Activated CD8-positive, alpha-beta memory T cell treated with anti-CD3 and anti-CD28 coated beads for 36 hours (primary cell): ENCODE data around the gene RNU1-3. TPM values are rescaled to one million over a fixed set of nuclear protein-coding genes. Genes with fewer than 3 reads are reported as not detected.
"Not testable (repeated sequence)": the region's sequence is repeated elsewhere in the genome, so short reads cannot be mapped to it uniquely, and the experiment has no call there.

Experiments used
- CTCF ChIA-PET: fragments of 350-600 bp; sonication (Branson Sonifier 250); formaldehyde crosslinking; loops from one replicate; lab custom pipeline; 2021; ENCODE audit warnings: antibody characterized with exemption; lab: Charles Lee
- POLR2A ChIA-PET: fragments of 350-600 bp; sonication (Branson Sonifier 250); formaldehyde crosslinking; loops from one replicate; lab custom pipeline; 2021; ENCODE audit warnings: antibody characterized with exemption; lab: Charles Lee
- total RNA-seq, 2 experiments: library from RNA; stranded (reverse); gene quantifications; one replicate each; pipeline ENCODE4 v1.2.3, GENCODE V29; 2021

Gene RNU1-3
- total RNA-seq, 2 experiments from 2014 or later: 907 to 1,003 TPM

DNA sequence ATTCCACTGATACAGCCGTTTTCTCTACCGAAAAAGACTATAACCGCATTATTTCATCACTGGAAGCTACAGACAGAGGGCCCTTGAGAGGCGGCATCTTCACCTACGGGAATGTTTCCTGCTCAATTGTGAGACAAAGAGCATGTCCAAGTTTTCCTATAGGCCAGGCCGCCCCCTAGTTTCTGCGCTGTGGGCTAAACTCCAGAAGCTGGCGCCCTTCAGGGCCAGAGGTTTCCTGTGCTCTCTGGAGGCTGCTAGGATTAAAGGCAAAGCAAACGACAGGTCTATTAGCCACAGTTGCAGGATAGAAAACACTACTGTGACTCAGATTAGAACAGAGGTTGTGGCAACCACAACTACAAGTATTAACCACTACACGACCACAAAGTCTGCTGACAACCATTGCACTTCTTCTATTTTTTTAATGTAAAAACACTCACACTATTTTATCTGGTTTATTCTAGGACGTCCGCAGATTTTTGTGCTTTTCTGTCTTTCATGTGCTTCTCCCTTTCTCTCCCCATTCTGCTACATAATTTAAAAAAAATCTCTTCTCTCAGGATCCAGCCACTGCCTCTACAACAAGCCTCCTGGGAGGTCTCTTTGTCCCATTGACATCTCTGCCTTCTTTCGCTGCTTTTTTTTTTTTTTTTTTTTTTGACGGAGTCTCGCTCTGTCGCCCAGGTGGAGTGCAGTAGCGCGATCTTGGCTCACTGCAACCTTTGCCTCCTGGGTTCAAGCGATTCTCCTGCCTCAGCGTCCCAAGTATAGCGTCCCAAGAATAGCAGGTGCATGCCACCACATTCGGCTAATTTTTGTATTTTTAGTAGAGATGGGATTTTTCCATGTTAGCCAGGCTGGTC lies 10.1 kb upstream of the RNU1-3 start:
- POLR2A ChIA-PET, CTCF ChIA-PET: not testable (repeated sequence)

DNA sequence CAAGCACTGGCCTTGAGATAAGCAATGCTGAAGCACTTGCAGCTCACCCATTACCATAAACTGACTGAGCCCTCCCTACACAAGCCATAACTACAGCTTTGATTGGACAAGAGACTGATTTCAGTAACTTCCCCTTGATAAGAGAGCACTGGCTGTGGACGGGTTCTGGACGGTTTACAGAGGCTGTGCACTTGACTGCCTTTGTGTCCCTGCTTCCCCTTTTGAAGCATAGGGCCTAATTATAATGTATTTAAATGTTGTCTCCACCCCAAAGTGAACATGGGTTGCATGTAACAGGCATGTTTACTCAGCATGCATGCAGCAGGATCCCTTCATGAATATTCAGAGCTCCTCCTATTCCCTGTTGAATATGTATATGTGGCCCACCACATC lies 8.4 kb upstream of the RNU1-3 start:
- POLR2A ChIA-PET: not testable (repeated sequence)

DNA sequence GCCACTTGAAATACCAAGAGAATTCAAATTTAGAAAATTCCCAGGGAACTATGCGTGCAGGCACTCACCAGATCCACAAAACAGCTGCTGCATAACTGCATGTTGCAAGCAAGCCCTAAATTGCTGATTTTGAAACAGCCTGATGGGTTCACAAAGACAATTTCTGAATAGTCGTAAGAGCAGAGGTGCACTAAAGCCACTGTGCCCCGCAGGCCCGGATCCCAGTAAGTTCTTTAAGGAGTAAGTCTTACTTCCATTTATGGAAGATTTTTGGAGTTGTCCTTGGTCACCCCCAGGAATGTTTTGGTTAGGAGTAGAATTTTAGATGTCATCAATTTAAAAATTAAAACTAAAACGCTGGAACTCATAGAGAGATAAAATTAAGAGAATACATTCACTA lies 7.2 kb upstream of the RNU1-3 start:
- CTCF ChIA-PET, POLR2A ChIA-PET: not testable (repeated sequence)

More for the DNA sequence above, 8.4 kb upstream of the RNU1-3 start:
- CTCF ChIA-PET: not testable (repeated sequence)

DNA sequence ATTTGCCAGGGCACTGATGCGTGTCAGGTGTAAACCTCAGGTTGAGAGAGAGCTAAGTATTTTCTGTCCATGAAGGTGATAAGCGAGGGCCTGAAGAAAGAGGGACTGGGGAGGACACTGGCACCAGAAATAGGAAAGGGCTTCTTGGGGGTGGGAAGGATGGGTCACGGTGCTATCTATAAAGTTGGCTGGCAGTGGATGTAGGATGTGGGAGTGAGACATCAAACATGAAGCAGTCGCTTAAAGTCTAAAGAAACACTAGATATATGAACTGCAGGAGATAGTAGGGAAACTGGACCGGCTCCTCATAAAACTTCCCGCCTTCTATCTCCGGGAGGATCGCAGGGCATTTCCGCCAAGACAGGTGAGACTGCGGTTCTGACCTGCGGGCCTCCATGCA lies 912 bp downstream of the RNU1-3 start:
- CTCF ChIA-PET, POLR2A ChIA-PET: not testable (repeated sequence)

DNA sequence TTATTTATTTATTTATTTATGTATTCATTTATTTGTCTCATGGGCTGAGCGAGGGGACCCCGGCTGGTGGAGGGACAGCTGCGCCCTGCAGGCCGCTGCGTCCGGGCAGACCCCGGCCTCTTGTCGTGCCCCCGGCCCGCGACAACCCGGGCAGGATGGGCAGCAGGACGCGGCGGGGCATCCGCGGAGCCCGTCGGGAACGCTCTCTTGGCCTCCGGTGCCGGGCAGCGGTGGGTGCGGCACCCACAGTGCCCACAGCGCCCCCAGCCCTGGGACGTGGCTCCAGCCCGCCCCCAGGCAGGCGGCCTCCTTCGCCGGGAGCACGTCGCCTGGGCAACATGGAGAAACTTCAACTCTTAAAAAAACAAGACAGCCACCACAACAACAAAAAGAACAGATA lies 8.5 kb downstream of the RNU1-3 start:
- CTCF ChIA-PET, POLR2A ChIA-PET: not testable (repeated sequence)

DNA sequence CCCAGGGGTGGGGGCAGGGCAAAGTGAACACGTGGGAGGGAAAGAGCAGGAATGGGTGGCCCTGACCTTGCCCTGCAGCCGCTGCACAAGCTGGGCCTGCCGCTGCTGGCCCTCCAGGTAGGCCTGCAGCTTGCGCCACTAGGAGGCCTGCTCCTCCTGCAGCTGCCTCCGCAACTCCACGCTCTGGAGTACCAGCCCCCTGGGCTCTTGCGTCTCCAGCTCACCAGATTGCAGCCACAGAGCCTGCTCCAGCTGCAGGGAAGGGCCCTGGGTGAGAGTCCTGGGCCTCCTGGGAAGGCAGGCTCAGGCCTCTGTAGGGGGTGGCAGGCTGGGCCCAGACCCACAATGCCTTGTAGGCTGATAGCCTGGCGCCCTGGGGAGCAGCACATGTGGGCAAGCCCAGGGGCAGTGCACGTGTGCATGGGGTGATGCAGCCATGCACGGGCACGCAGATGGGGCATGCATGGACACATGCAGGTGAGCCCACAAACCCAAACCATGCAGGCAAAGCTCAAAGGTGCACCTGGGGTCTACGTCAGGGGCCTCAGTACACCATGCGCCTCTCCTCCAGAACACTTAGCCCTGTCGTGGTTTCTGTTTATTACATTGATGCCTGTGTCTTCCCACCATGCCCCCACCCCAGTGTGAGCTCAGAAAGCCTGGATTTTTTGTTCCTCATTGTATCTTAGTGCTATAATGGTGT lies 9.6 kb downstream of the RNU1-3 start:
- CTCF ChIA-PET, POLR2A ChIA-PET: not testable (repeated sequence)

DNA sequence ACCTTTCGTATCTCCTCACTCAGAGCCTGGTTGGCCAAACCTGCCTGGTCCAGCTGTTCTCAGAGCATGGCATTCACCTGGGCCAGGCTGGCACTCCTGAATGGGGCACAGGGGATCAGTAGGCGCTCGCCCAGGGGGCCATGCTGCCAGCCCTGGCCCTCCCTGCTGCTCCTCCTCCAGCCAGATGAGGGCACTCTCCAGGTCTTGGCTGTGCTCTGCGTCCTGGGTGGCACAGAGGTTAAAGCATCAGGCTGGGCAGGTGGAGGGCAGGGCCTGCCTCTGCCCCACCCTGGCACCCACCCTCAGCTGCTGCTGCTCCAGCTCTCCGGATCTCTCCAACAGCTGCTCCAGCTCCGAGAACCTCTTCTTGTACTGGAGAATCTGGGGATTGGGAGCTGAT lies 10.2 kb downstream of the RNU1-3 start:
- POLR2A ChIA-PET, CTCF ChIA-PET: not testable (repeated sequence)

DNA sequence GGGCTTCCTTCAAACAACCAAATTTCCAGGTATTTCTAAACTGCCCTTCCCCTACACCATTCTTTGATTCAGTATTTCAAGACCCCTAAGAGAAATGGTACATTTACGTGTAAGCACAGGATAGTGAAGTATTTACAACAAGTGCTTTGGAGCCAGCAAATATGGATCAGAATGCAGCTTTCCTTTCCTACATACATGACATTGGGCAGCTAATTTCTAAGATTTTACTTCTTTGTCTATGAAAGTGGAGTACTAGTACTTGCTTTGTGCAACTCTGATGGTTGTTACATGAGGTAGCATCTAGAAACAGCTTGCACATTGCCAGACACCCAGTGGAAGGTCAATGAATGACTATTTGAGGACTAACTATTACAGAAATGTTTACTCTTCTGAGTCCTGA lies 15.2 kb downstream of the RNU1-3 start:
- CTCF ChIA-PET: not testable (repeated sequence)

DNA sequence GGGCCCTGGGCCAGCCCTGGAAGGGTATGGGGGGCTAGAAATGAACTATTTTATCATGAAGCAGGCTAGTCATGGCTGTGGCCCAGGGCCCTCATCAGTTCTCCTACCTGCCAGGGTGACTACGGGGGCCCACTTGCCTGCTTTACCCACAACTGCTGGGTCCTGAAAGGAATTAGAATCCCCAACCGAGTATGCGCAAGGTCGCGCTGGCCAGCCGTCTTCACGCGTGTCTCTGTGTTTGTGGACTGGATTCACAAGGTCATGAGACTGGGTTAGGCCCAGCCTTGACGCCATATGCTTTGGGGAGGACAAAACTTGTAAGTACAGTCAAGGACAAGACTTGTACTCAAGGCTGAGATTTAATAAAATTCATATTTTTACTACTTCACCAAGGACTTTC lies 16.8 kb downstream of the RNU1-3 start:
- CTCF ChIA-PET, POLR2A ChIA-PET: not testable (repeated sequence)

More for the DNA sequence above, 15.2 kb downstream of the RNU1-3 start:
- POLR2A ChIA-PET: not testable (repeated sequence)

DNA sequence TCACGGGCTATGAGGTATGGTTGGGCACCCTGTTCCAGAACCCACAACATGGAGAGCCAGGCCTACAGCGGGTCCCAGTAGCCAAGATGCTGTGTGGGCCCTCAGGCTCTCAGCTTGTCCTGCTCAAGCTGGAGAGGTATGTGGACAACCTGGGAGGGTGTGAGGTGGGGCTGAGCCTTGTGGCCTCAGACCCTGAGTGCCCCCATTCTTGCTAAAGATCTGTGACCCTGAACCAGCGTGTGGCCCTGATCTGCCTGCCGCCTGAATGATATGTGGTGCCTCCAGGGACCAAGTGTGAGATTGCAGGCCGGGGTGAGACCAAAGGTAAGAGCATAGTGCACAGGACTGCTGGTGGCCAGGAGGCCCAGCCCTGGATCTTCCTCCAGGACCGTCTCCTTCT lies 17.4 kb downstream of the RNU1-3 start:
- CTCF ChIA-PET, POLR2A ChIA-PET: not testable (repeated sequence)

DNA sequence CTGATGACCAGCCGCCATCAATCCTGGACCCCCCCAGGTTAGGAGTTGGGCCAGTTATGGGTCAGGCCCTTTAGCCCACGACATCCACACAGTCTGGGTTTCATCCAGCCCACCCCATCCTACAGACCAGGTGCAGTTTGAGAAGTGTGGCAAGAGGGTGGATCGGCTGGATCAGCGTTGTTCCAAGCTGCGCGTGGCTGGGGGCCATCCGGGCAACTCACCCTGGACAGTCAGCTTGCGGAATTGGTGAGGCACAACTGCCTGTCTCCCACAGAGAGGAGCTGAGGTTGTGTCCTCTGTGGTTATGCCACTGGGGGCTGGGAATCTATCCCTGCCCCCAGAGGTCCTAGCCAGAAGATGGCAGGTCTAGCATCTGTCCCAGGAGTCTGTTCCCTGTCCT lies 18.0 kb downstream of the RNU1-3 start:
- POLR2A ChIA-PET, CTCF ChIA-PET: not testable (repeated sequence)

DNA sequence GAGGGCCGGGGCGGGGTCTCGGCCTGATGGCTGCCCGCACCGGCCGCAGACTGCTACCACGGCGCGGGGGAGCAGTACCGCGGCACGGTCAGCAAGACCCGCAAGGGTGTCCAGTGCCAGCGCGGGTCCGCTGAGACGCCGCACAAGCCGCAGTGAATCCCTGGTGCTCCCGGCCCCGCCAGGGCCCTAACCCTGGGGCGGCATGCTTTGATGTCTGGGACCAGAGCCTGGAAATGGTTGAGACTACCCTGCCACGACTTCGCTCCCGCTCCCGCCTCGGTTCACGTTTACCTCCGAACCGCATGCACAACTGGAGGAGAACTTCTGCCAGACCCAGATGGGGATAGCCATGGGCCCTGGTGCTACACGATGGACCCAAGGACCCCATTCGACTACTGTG lies 18.5 kb downstream of the RNU1-3 start:
- CTCF ChIA-PET, POLR2A ChIA-PET: not testable (repeated sequence)

DNA sequence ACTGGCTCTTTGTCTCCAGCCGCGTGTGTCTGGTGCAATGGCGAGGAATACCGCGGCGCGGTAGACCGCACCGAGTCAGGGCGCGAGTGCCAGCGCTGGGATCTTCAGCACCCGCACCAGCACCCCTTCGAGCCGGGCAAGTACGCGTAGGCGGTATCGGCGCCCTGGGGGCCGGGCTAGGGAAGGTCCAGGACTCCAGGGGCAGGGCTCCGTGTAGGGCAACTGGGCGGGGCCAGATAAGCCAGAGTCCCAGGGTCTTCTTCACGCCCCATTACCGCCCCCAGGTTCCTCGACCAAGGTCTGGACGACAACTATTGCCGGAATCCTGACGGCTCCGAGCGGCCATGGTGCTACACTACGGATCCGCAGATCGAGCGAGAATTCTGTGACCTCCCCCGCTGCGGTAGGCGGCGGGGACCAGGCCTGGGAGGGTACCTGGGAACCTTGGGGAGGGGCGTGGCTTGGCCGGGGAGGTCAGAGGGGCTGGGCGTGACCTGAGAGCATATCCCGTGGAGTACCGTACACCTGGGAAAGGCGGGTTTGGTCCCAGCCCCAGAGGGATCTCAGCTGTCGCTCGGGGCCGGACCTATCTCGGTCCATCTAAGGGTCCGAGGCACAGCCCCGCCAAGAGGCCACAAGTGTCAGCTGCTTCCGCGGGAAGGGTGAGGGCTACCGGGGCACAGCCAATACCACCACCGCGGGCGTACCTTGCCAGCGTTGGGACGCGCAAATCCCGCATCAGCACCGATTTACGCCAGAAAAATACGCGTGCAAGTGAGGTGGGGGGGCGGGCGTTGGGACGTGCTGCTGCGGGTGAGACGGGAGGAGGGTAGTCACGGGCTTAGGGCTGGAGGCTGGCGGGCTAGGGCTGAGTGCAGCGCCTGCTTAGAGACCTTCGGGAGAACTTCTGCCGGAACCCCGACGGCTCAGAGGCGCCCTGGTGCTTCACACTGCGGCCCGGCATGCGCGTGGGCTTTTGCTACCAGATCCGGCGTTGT lies 19.3 kb downstream of the RNU1-3 start:
- POLR2A ChIA-PET, CTCF ChIA-PET: not testable (repeated sequence)

DNA sequence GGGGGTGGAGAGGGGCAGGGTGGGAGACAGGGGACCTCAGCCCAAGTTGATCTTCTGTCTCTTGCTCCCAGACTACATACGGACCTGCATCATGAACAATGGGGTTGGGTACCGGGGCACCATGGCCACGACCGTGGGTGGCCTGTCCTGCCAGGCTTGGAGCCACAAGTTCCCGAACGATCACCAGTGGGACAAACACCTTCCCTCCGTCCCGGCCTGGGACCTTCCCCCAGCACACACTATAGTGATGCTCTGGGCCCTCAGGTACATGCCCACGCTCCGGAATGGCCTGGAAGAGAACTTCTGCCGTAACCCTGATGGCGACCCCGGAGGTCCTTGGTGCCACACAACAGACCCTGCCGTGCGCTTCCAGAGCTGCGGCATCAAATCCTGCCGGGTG lies 20.0 kb downstream of the RNU1-3 start:
- CTCF ChIA-PET, POLR2A ChIA-PET: not testable (repeated sequence)

DNA sequence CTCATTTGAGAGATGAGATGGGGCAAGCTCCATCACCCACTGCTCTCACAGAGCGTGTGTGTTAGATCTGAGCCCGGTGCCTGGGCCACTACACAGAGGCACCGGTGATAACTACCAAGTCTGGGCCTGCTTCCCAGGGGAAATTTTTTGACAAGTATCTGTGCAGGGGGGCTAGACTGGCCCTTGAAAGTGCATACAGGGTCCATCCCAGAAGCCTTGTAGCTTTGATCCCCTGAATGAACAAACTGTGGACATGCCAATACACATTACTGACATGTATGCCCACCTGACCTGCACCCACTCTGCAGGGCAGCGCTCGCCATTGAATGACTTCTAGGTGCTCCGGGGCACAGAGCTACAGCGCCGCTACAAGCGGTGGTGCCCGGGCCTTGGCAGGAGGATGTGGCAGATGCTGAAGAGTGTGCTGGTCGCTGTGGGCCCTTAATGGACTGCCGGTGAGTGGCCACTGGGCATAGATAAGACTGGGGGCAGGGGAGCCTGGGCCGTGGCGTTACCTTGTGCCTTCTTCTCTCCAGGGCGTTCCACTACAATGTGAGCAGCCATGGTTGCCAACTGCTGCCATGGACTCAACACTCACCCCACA lies 20.6 kb downstream of the RNU1-3 start:
- CTCF ChIA-PET, POLR2A ChIA-PET: not testable (repeated sequence)

DNA sequence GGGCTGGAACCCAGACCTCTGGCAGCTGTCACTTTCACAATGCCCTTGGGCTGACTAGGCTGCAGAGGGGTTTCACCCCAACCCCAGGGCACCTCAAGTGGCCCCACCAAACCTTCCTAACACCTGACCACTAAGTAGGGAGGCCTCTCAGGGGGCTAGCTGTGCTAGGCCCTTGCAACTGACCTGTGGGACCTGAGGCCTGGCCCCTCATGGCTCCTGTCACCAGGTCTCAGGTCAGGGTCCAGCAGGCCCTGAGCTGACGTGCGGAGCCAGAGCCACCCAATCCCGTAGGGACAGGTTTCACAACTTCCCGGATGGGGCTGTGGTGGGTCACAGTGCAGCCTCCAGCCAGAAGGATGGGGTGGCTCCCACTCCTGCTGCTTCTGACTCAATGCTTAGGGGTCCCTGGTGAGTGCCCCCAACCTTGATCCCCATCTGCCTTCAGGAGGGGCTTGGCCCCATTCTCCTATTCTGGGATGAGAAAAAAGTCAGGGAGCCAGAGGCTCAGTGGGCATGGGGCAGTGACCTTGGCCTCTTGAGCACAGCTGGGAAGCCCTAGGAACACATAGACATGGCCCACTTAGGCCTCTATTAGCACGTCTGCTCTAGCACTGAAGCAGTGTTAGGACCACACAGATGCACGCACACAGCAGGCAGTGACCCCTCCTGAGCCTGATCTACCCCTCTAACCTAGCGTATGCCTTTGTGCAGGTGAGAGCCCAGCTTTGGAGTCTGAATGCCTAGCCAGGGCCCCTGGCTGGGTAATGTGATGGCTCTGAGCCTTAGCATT lies 21.3 kb downstream of the RNU1-3 start:
- POLR2A ChIA-PET: not testable (repeated sequence)

DNA sequence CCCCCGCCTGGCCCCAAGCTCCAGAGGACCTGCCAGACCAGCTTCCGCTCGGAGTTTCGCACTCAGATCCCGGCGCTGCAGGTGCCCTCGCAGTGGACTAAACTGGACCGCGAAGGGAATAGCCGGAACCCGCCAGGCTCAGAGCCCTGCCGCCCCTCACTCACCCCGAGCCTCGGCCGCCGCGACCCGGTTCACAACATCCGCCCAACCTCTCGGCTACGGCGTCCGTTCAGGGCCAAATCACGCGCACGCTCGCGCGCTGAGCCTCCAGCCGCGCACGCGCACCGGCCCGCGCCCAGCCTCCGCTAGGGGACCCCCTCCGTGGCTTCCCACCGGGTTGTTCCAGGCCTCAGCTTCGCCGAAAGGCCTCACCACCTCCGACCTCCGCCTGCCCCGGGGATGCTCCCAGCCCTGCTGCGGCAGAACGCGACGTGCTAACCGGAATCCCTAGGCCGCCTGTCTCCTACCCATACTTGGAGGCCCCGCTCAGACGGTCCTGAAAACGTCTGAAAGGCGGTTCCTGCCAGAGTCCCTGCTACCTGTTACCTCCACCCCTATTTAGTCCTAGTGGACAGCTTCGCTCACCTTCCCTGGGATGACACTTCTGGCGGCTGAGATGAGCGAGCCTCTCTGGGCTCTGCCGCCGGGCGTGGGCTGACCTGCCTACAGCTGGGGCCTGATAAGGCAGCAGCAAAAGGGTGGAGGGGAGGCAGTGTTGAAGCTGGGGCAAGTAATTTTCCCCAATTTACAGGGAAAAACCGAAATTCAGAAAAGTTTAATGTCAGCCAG lies 22.1 kb downstream of the RNU1-3 start:
- CTCF ChIA-PET: interaction anchor here (1.2 kb wide), 1 partner anchor 24 kb away, joined by 4 read pairs; no protein-coding TSS in a partner anchor
- POLR2A ChIA-PET: interaction anchor here (0.9 kb wide), 1 partner anchor 252 kb away, joined by 3 read pairs; no protein-coding TSS in a partner anchor

More for the DNA sequence above, 21.3 kb downstream of the RNU1-3 start:
- CTCF ChIA-PET: not testable (repeated sequence)

DNA sequence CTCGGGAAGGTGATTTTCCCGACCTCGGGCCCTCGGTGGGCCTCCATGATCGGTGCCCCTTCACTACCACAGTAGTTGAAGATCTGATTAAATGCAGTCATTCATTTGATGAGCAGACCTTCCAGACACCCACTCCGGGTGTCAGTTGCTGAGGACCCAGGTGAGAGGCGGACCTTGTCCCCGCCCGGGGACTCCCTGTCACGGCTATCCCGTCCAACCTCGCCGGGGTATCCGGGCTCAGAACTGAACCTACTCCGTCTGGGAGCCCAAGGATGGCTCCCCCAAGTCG lies 22.6 kb downstream of the RNU1-3 start:
- ChIA-PET POLR2A (interaction anchor here (0.9 kb wide), 1 partner anchor 252 kb away, joined by 3 read pairs; no protein-coding TSS in a partner anchor), CTCF (interaction anchor here (1.2 kb wide), 1 partner anchor 24 kb away, joined by 4 read pairs; no protein-coding TSS in a partner anchor)
